Trophoblast cell (in vitro differentiated cells and primary cell): Measurements from ENCODE around the gene FXYD6.

Experiments
- DNase-seq, 2 donors: peaks; one replicate each; pipeline ENCODE4 v3.0.0-alpha.2; 2016
- H2AFZ ChIP-seq: 2 replicates; pipeline ENCODE4 v1.6.1; 2013; ENCODE audit warnings: low read length, moderate library complexity, mild to moderate bottlenecking; ENCODE audit not compliant: insufficient read depth, poor library complexity
- H2AK5ac ChIP-seq: 2 replicates; pipeline ENCODE4 v1.6.1; 2013; ENCODE audit warnings: mild to moderate bottlenecking, low read length
- H2BK120ac ChIP-seq: 2 replicates; pipeline ENCODE4 v1.6.1; 2013; ENCODE audit warnings: low read length, mild to moderate bottlenecking, moderate library complexity; ENCODE audit not compliant: insufficient read depth, poor library complexity
- H2BK12ac ChIP-seq: 2 replicates; pipeline ENCODE4 v1.6.1; 2013; ENCODE audit warnings: mild to moderate bottlenecking, low read length, moderate library complexity
- H2BK5ac ChIP-seq: 2 replicates; pipeline ENCODE4 v1.6.1; 2013; ENCODE audit warnings: low read length, low read depth, moderate library complexity, mild to moderate bottlenecking; ENCODE audit not compliant: poor library complexity
- H3K14ac ChIP-seq: 2 replicates; pipeline ENCODE4 v1.6.1; 2013; ENCODE audit warnings: mild to moderate bottlenecking, low read length
- H3K18ac ChIP-seq: 2 replicates; pipeline ENCODE4 v1.6.1; 2013; ENCODE audit warnings: mild to moderate bottlenecking, low read length
- H3K23ac ChIP-seq: 2 replicates; pipeline ENCODE4 v1.6.1; 2013; ENCODE audit warnings: low read length
- H3K27ac ChIP-seq: 2 replicates; pipeline ENCODE4 v1.5.1; 2013; ENCODE audit warnings: low read depth, mild to moderate bottlenecking, inconsistent platforms, low read length, moderate library complexity
- H3K27me3 ChIP-seq: 2 replicates; pipeline ENCODE4 v1.6.1; 2013; ENCODE audit warnings: inconsistent platforms, mild to moderate bottlenecking, low read length, moderate library complexity; ENCODE audit not compliant: insufficient read depth
- H3K36me3 ChIP-seq, 2 experiments: 1 replicate in 1 of 2; 2 replicates in 1 of 2; pipeline ENCODE4 v1.6.1; 2013; ENCODE audit warnings: low read length in 2 of 2, mild to moderate bottlenecking in 2 of 2, moderate library complexity in 1 of 2; ENCODE audit not compliant: insufficient read depth in 2 of 2, control insufficient read depth in 1 of 2
- H3K4ac ChIP-seq: 2 replicates; pipeline ENCODE4 v1.6.1; 2013; ENCODE audit warnings: low read depth, mild to moderate bottlenecking, low read length, moderate library complexity
- H3K4me1 ChIP-seq, 2 experiments: 1 replicate in 1 of 2; 2 replicates in 1 of 2; pipeline ENCODE4 v1.6.1; 2013; ENCODE audit warnings: low read length in 2 of 2, mild to moderate bottlenecking in 2 of 2, moderate library complexity in 1 of 2; ENCODE audit not compliant: insufficient read depth in 2 of 2, control insufficient read depth in 1 of 2
- H3K4me2 ChIP-seq: 2 replicates; pipeline ENCODE4 v1.6.1; 2013; ENCODE audit warnings: inconsistent platforms, mild to moderate bottlenecking, low read length, moderate library complexity
- H3K4me3 ChIP-seq: 2 replicates; pipeline ENCODE4 v1.5.1; 2013; ENCODE audit warnings: mild to moderate bottlenecking, low read depth, low read length, inconsistent platforms
- H3K79me1 ChIP-seq: one replicate; pipeline ENCODE4 v1.6.1; 2013; ENCODE audit warnings: low read length
- H3K79me2 ChIP-seq: 2 replicates; pipeline ENCODE4 v1.6.1; 2013; ENCODE audit warnings: low read length, mild to moderate bottlenecking; ENCODE audit not compliant: control insufficient read depth, insufficient read depth, poor library complexity
- H3K9ac ChIP-seq: 2 replicates; pipeline ENCODE4 v1.6.1; 2013; ENCODE audit warnings: mild to moderate bottlenecking, low read length
- H3K9me3 ChIP-seq: 2 replicates; pipeline ENCODE4 v1.6.1; 2013; ENCODE audit warnings: low read depth, mild to moderate bottlenecking, control low read depth, inconsistent platforms, low read length; ENCODE audit not compliant: insufficient read depth
- H4K12ac ChIP-seq: 2 replicates; pipeline ENCODE4 v1.6.1; 2013; ENCODE audit warnings: low read depth, mild to moderate bottlenecking, low read length, moderate library complexity
- H4K8ac ChIP-seq: 2 replicates; pipeline ENCODE4 v1.6.1; 2013; ENCODE audit warnings: low read depth, mild to moderate bottlenecking, low read length, moderate library complexity
- H4K91ac ChIP-seq: one replicate; pipeline ENCODE4 v1.6.1; 2013; ENCODE audit warnings: low read depth, mild to moderate bottlenecking, low read length, moderate library complexity
- WGBS: extraction: QIAGEN DNeasy Blood & Tissue Kit; methylation state at CpG from one replicate; pipeline ENCODE4 v1.1.7; 2013; ENCODE audit warnings: missing lambda C conversion rate; ENCODE audit not compliant: insufficient read length, insufficient coverage; ENCODE audit errors: extremely low coverage; 5-methylcytosine and 5-hydroxymethylcytosine counted together

FXYD6 gene

GRCh38 chr11:117872975-117873827, 3.3 kb downstream of the FXYD6 start:
- no peak overlapping the region for H4K8ac ChIP-seq
- H2BK12ac ChIP-seq: no peak overlapping the region
- no peak overlapping the region for H3K27ac ChIP-seq
- no peak overlapping the region for H3K14ac ChIP-seq
- no peaks in the 10 kb centered on the region for H3K79me2 ChIP-seq
- no peak overlapping the region for H3K4me3 ChIP-seq
- H3K9ac ChIP-seq: no peak overlapping the region
- no peak overlapping the region for H2AK5ac ChIP-seq
- no peak overlapping the region for H2BK120ac ChIP-seq
- H3K27me3 ChIP-seq: peaks cover 36% of the 10 kb centered on the region
- no peaks in the 10 kb centered on the region for H3K79me1 ChIP-seq
- peaks cover 5 to 13% of the 10 kb centered on the region in 2 experiments for H3K4me1 ChIP-seq
- no CpG with 5 or more reads among the region's 15 CpGs for WGBS
- H4K91ac ChIP-seq: no peak overlapping the region
- H4K12ac ChIP-seq: no peak overlapping the region
- DNase-seq: no peak
- no peak overlapping the region for H3K18ac ChIP-seq
- H3K36me3 ChIP-seq: no peaks in the 10 kb centered on the region
- H3K23ac ChIP-seq: no peak overlapping the region
- no peak overlapping the region for H2BK5ac ChIP-seq
- no peak overlapping the region for H2AFZ ChIP-seq
- no peak overlapping the region for H3K4me2 ChIP-seq
- peaks cover 2% of the 10 kb centered on the region for H3K9me3 ChIP-seq
- H3K4ac ChIP-seq: no peak overlapping the region

GRCh38 chr11:117872420-117872961, 4.0 kb downstream of the FXYD6 start:
- Histone ChIP-seq H2BK120ac (no peak overlapping the region), H3K79me2 (no peaks in the 10 kb centered on the region), H3K14ac (no peak overlapping the region), H3K27ac (no peak overlapping the region), H4K8ac (no peak overlapping the region), H3K4me3 (no peak overlapping the region), H4K91ac (no peak overlapping the region), H3K27me3 (peaks cover 35% of the 10 kb centered on the region), H3K23ac (no peak overlapping the region), H2AFZ (no peak overlapping the region), H3K36me3 (no peaks in the 10 kb centered on the region), H2BK5ac (no peak overlapping the region), H3K4ac (no peak overlapping the region), H3K79me1 (no peaks in the 10 kb centered on the region), H3K4me1 (peaks cover 5 to 13% of the 10 kb centered on the region in 2 experiments), H3K9ac (no peak overlapping the region), H2BK12ac (no peak overlapping the region), H3K18ac (no peak overlapping the region), H4K12ac (no peak overlapping the region), H2AK5ac (no peak overlapping the region), H3K4me2 (no peak overlapping the region), H3K9me3 (peaks cover 2% of the 10 kb centered on the region)
- WGBS: no CpG with 5 or more reads among the region's 12 CpGs
- no peak for DNase-seq

GRCh38 chr11:117871784-117872183, 4.7 kb downstream of the FXYD6 start:
- WGBS: no CpG with 5 or more reads among the region's 5 CpGs
- H3K27me3 ChIP-seq: peaks cover 28% of the 10 kb centered on the region
- H4K12ac ChIP-seq: no peak overlapping the region
- H3K79me2 ChIP-seq: no peaks in the 10 kb centered on the region
- H3K9ac ChIP-seq: no peak overlapping the region
- H4K91ac ChIP-seq: no peak overlapping the region
- no peaks in the 10 kb centered on the region for H3K79me1 ChIP-seq
- no peak overlapping the region for H4K8ac ChIP-seq
- H3K14ac ChIP-seq: no peak overlapping the region
- peaks cover 2% of the 10 kb centered on the region for H3K9me3 ChIP-seq
- DNase-seq: no peak
- no peak overlapping the region for H3K23ac ChIP-seq
- H2AK5ac ChIP-seq: no peak overlapping the region
- no peak overlapping the region for H3K27ac ChIP-seq
- H2BK120ac ChIP-seq: no peak overlapping the region
- no peak overlapping the region for H3K4me2 ChIP-seq
- no peaks in the 10 kb centered on the region for H3K36me3 ChIP-seq
- H2BK5ac ChIP-seq: no peak overlapping the region
- no peak overlapping the region for H3K18ac ChIP-seq
- H2BK12ac ChIP-seq: no peak overlapping the region
- H3K4me1 ChIP-seq: peaks cover 1 to 13% of the 10 kb centered on the region in 2 experiments
- no peak overlapping the region for H2AFZ ChIP-seq
- H3K4me3 ChIP-seq: no peak overlapping the region
- no peak overlapping the region for H3K4ac ChIP-seq

- Histone ChIP-seq H3K9me3 (peaks cover 2% of the 10 kb centered on the region), H4K91ac (no peak overlapping the region), H3K4me2 (no peak overlapping the region), H3K23ac (no peak overlapping the region), H3K4me3 (no peak overlapping the region), H3K14ac (no peak overlapping the region), H3K4me1 (peaks cover 1 to 11% of the 10 kb centered on the region in 2 experiments), H3K36me3 (no peaks in the 10 kb centered on the region), H3K79me2 (no peaks in the 10 kb centered on the region), H2AFZ (no peak overlapping the region), H2BK12ac (no peak overlapping the region), H3K27me3 (peaks cover 22% of the 10 kb centered on the region), H2BK120ac (no peak overlapping the region), H3K4ac (no peak overlapping the region), H2BK5ac (no peak overlapping the region), H2AK5ac (no peak overlapping the region), H3K9ac (no peak overlapping the region), H4K8ac (no peak overlapping the region), H4K12ac (no peak overlapping the region), H3K79me1 (no peaks in the 10 kb centered on the region), H3K27ac (no peak overlapping the region), H3K18ac (no peak overlapping the region)
- WGBS: no CpG with 5 or more reads among the region's 18 CpGs
- DNase-seq: no peak
Measured at GRCh38 chr11:117871160-117871559, 5.3 kb downstream of the FXYD6 start.
